Osteocyte (in vitro differentiated cells): Measurements from ENCODE around the gene PRR30. TPM values are rescaled to one million over a fixed set of nuclear protein-coding genes. Genes with fewer than 3 reads are reported as not detected.
"Not testable (repeated sequence)": the region's sequence is repeated elsewhere in the genome, so short reads cannot be mapped to it uniquely, and the experiment has no call there.

Experiments used
- DNase-seq: peaks from one replicate; pipeline ENCODE4 v3.0.0; 2021; ENCODE audit warnings: mixed read lengths; ENCODE audit not compliant: unreplicated experiment; ENCODE audit errors: extremely low spot score
- H3K27ac Mint-ChIP-seq: one replicate; pipeline ENCODE4 v1.8.0; 2021; ENCODE audit warnings: mild to moderate bottlenecking, mixed read lengths; ENCODE audit not compliant: unreplicated experiment
- H3K27me3 Mint-ChIP-seq: one replicate; pipeline ENCODE4 v1.8.0; 2021; ENCODE audit warnings: mixed read lengths; ENCODE audit not compliant: unreplicated experiment
- H3K36me3 Mint-ChIP-seq: one replicate; pipeline ENCODE4 v1.8.0; 2021; ENCODE audit warnings: mixed read lengths; ENCODE audit not compliant: unreplicated experiment
- H3K4me1 Mint-ChIP-seq: one replicate; pipeline ENCODE4 v1.8.0; 2021; ENCODE audit warnings: mixed read lengths; ENCODE audit not compliant: unreplicated experiment
- H3K4me3 Mint-ChIP-seq: one replicate; pipeline ENCODE4 v1.8.0; 2021; ENCODE audit warnings: mild to moderate bottlenecking, moderate library complexity, mixed read lengths; ENCODE audit not compliant: unreplicated experiment
- H3K9me3 Mint-ChIP-seq: one replicate; pipeline ENCODE4 v1.8.0; 2021; ENCODE audit warnings: mixed read lengths; ENCODE audit not compliant: unreplicated experiment
- total RNA-seq: library from RNA; stranded (reverse); gene quantifications from 2 replicates; pipeline ENCODE4 v1.2.1, GENCODE V29; 2021
- TF ChIP-seq, protein P1 (sequence below): fragments of 200-600 bp; sonication (generic); IDR thresholded peaks from 2 replicates; pipeline ENCODE4 v1.5.0; 2021; ENCODE audit warnings: antibody characterized with exemption, mild to moderate bottlenecking, moderate library complexity

The PRR30 gene
- total RNA-seq, 1 donor from 2014 or later: not detected

DNA sequence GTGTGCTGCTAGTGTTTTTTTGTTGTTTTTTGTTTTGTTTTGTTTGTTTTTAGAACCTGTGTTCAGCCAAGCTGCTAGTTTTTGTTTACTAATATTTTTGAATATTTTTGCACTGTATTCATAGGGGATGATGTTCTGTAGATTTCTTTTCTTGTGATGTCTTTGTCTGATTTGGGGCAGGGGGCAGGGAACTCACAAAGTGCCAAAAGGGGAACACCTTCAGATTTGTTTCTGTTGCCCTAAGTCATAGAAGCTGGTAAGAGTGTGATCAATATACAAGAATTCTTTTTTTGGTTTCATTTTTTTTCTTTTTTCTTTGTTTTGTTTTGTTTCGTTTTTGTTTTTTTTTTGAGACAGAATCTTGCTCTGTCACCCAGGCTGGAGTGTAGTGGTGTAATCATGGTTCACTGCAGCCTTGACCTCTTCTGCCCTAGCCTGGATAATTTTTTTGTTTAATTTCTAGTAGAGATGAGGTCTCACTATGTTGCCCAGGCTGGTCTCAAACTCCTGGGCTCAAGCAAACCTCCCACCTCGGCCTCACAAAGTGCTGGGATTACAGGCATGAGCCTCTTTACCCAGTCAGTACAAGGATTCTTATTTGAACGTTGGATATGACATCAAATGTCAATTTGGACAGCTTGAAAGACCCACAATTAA lies 40.3 kb upstream of the PRR30 start:
- Mint-ChIP-seq H3K27me3 (peaks cover 19% of the 10 kb centered on the region), H3K27ac (no peak overlapping the region), H3K4me3 (no peak overlapping the region), H3K4me1 (peaks cover 4% of the 10 kb centered on the region), H3K9me3 (no peaks in the 10 kb centered on the region), H3K36me3 (no peaks in the 10 kb centered on the region)
- DNase-seq: no peak
- TF ChIP-seq, protein P1, sequence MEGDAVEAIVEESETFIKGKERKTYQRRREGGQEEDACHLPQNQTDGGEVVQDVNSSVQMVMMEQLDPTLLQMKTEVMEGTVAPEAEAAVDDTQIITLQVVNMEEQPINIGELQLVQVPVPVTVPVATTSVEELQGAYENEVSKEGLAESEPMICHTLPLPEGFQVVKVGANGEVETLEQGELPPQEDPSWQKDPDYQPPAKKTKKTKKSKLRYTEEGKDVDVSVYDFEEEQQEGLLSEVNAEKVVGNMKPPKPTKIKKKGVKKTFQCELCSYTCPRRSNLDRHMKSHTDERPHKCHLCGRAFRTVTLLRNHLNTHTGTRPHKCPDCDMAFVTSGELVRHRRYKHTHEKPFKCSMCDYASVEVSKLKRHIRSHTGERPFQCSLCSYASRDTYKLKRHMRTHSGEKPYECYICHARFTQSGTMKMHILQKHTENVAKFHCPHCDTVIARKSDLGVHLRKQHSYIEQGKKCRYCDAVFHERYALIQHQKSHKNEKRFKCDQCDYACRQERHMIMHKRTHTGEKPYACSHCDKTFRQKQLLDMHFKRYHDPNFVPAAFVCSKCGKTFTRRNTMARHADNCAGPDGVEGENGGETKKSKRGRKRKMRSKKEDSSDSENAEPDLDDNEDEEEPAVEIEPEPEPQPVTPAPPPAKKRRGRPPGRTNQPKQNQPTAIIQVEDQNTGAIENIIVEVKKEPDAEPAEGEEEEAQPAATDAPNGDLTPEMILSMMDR: no peak

DNA sequence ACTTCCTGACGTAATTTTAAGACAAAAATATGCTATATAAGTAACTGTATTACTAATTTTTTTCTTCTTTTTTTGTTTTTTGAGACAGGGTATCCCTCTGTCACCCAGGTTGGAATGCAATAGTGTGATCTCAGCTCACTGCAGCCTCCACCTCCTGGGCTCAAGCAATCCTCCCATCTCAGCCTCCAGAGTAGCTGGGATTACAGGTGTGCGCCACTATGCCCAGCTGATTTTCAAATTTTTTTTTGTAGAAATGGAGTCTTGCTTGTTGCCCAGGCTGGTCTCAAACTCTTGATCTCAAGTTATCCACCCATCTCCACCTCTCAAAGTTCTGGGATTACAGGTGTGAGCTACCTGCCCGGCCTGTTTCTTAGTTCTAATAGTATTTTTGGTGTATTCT lies 39.3 kb upstream of the PRR30 start:
- H3K4me1 Mint-ChIP-seq: peaks cover 4% of the 10 kb centered on the region
- TF ChIP-seq, protein P1: no peak

DNA sequence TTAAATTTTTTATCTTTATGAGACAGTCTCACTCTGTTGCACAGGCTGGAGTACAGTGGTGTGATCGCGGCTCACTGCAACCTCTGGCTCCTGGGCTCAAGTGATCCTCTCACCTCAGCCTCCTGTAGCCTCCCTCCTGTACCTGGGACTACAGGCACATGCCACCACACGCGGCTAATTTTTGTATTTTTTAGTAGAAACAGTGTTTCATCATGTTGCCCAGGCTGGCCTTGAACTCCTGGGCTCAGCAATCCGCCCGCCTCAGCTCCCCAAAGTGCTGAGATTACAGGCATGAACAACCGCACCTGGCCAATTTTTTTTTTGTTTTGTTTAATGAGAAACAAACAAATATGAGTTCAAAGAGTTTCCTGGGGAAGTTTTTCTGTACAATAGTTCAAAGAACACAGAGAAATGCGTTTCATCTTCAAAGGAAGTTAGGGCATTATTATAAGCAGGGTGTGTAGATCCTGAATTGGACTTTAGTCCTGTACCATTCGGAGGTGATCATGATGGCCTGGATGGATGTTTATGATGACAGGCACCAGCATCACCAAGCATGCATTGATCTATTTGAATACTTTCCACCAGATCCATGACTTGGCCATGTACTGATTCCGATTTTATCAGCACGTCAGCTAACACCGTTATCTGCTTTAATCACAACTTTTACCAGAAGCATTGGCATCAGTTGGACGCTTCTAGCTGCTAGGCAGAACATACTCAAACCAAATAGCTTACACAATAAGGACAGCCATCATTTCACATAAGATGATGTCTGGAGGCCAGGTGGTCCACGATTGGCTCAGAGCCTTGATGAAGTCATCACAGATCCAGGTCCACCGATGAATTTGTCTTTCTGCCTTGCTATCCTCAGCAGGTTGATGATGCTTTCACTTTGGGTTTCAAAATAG lies 38.5 kb upstream of the PRR30 start:
- Mint-ChIP-seq H3K4me1 (peaks cover 4% of the 10 kb centered on the region), H3K27me3 (peaks cover 19% of the 10 kb centered on the region), H3K4me3 (no peak overlapping the region), H3K36me3 (no peaks in the 10 kb centered on the region), H3K27ac (no peak overlapping the region), H3K9me3 (no peaks in the 10 kb centered on the region)
- TF ChIP-seq, protein P1: no peak
- no peak for DNase-seq

More for the DNA sequence above, 39.3 kb upstream of the PRR30 start:
- peaks cover 19% of the 10 kb centered on the region for H3K27me3 Mint-ChIP-seq
- no peak overlapping the region for H3K27ac Mint-ChIP-seq
- no peaks in the 10 kb centered on the region for H3K9me3 Mint-ChIP-seq
- DNase-seq: no peak
- no peak overlapping the region for H3K4me3 Mint-ChIP-seq
- H3K36me3 Mint-ChIP-seq: no peaks in the 10 kb centered on the region

DNA sequence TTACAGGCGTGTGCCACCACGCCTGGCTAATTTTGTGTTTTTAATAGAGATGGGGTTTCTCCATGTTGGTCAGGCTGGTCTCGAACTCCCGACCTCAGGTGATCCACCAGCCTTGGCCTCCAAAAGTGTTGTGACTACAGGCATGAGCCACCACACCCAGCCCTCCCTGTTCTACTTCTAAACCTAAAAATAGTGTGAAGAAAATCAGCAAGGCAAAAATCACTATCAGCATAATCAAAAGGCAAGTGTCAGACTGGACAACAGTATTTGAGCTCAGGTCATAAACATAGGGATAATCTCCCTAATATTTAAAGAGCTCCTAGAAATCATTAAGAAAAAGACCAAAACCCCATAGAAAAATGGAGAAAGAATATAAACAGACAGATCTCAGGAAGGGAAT lies 36.6 kb upstream of the PRR30 start:
- H3K27ac Mint-ChIP-seq, DNase-seq, H3K36me3 Mint-ChIP-seq, H3K9me3 Mint-ChIP-seq, H3K4me3 Mint-ChIP-seq, H3K4me1 Mint-ChIP-seq: not testable (repeated sequence)
- peaks cover 30% of the 10 kb centered on the region for H3K27me3 Mint-ChIP-seq

DNA sequence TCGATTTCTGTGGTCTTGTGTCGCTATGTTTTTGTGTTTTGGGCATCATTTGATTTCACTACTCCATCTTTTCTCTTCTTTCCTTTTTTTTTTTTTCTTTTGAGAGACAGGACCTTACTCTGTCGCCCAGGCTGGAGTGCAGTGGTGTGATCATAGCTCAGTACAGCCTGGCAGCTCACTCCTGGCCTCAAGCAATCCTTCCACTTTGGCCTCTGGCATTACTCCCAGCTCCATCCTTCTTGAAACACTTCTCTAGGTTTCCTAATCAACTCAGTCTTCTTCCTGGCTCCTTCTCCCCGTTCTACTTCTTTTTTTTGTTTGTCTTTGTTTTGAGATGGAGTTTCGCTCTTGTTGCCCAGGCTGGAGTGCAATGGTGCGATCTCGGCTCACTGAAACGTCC lies 36.1 kb upstream of the PRR30 start:
- H3K4me3 Mint-ChIP-seq: no peak overlapping the region
- peaks cover 35% of the 10 kb centered on the region for H3K27me3 Mint-ChIP-seq
- TF ChIP-seq, protein P1: no peak
- no peak for DNase-seq
- no peaks in the 10 kb centered on the region for H3K36me3 Mint-ChIP-seq
- no peaks in the 10 kb centered on the region for H3K9me3 Mint-ChIP-seq
- no peaks in the 10 kb centered on the region for H3K4me1 Mint-ChIP-seq
- no peak overlapping the region for H3K27ac Mint-ChIP-seq
